WTC11 (cell line): ENCODE measurements around the gene ZBTB20. TPM values are rescaled to one million over a fixed set of nuclear protein-coding genes. Genes with fewer than 3 reads are reported as not detected.

Experiments used
- ATAC-seq: fragments of 200-7000 bp; cut with Tn5 transposase; 2 replicates; pipeline ENCODE4 v1.10.0; 2021; ENCODE audit warnings: mild to moderate bottlenecking, moderate library complexity
- CTCF ChIA-PET: fragments of 300-600 bp; sonication (Branson Sonifier 250); formaldehyde crosslinking; loops from one replicate; lab custom pipeline; 2021; ENCODE audit warnings: antibody characterized with exemption; lab: Charles Lee
- POLR2A ChIA-PET: fragments of 350-600 bp; sonication (Branson Sonifier 250); formaldehyde crosslinking; loops from one replicate; lab custom pipeline; 2021; ENCODE audit warnings: antibody characterized with exemption; lab: Charles Lee
- DNase-seq: peaks from one replicate; pipeline ENCODE4 v3.0.0; 2021; ENCODE audit warnings: low spot score
- H3K27ac Mint-ChIP-seq: 2 replicates; pipeline ENCODE4 v1.8.0; 2021; ENCODE audit warnings: mixed read lengths
- H3K27me3 Mint-ChIP-seq: 2 replicates; pipeline ENCODE4 v1.8.0; 2021; ENCODE audit warnings: low read depth, mild to moderate bottlenecking, moderate library complexity, mixed read lengths
- H3K36me3 Mint-ChIP-seq: 2 replicates; pipeline ENCODE4 v1.8.0; 2021; ENCODE audit warnings: mixed read lengths
- H3K4me1 Mint-ChIP-seq: 2 replicates; pipeline ENCODE4 v1.8.0; 2022; ENCODE audit warnings: mixed read lengths
- H3K4me3 Mint-ChIP-seq: 2 replicates; pipeline ENCODE4 v1.8.0; 2021; ENCODE audit warnings: mild to moderate bottlenecking, moderate library complexity, mixed read lengths
- H3K9me3 Mint-ChIP-seq: 2 replicates; pipeline ENCODE4 v1.8.0; 2021; ENCODE audit warnings: mixed read lengths
- AR ChIP-seq: fragments of 250-450 bp; sonication (Bioruptor Pico); IDR thresholded peaks from 2 replicates; pipeline ENCODE4 v1.9.0; 2021; ENCODE audit warnings: mild to moderate bottlenecking
- ATF1 ChIP-seq: sonication (generic); formaldehyde crosslinking; IDR thresholded peaks from 2 replicates; pipeline ENCODE4 v1.8.1; 2023; ENCODE audit warnings: mild to moderate bottlenecking, moderate library complexity, missing genetic modification reagents
- ATF3 ChIP-seq: sonication (generic); formaldehyde crosslinking; conservative IDR thresholded peaks from 2 replicates; pipeline ENCODE4 v1.8.1; 2022; ENCODE audit warnings: mild to moderate bottlenecking, missing genetic modification reagents
- CBFB ChIP-seq: sonication (generic); formaldehyde crosslinking; IDR thresholded peaks from 2 replicates; pipeline ENCODE4 v1.8.1; 2022; ENCODE audit warnings: mild to moderate bottlenecking, low read depth, missing genetic modification reagents
- CTCF ChIP-seq: fragments of 200-600 bp; IDR thresholded peaks from 2 replicates; pipeline ENCODE4 v1.8.0; 2022; ENCODE audit warnings: antibody characterized with exemption
- E2F1 ChIP-seq: sonication (generic); formaldehyde crosslinking; IDR thresholded peaks from 2 replicates; pipeline ENCODE4 v1.8.0; 2022; ENCODE audit warnings: mild to moderate bottlenecking, missing genetic modification reagents
- E2F5 ChIP-seq: sonication (generic); formaldehyde crosslinking; IDR thresholded peaks from 2 replicates; pipeline ENCODE4 v1.8.1; 2022; ENCODE audit warnings: mild to moderate bottlenecking, moderate library complexity, missing genetic modification reagents
- ESRRA ChIP-seq: sonication (generic); formaldehyde crosslinking; IDR thresholded peaks from 2 replicates; pipeline ENCODE4 v1.8.1; 2022; ENCODE audit warnings: mild to moderate bottlenecking, missing genetic modification reagents, borderline replicate concordance
- FOXP1 ChIP-seq: sonication (generic); formaldehyde crosslinking; IDR thresholded peaks from 2 replicates; pipeline ENCODE4 v1.8.0; 2022; ENCODE audit warnings: missing genetic modification reagents, mild to moderate bottlenecking, moderate library complexity, borderline replicate concordance
- HMGXB4 ChIP-seq: sonication (generic); formaldehyde crosslinking; IDR thresholded peaks from 2 replicates; pipeline ENCODE4 v1.8.1; 2023; ENCODE audit warnings: mild to moderate bottlenecking, moderate library complexity, missing genetic modification reagents
- IRF2 ChIP-seq: sonication (generic); formaldehyde crosslinking; IDR thresholded peaks from 2 replicates; pipeline ENCODE4 v1.8.0; 2022; ENCODE audit warnings: low read depth, missing genetic modification reagents, borderline replicate concordance
- MLX ChIP-seq: sonication (generic); formaldehyde crosslinking; IDR thresholded peaks from 2 replicates; pipeline ENCODE4 v1.8.1; 2023; ENCODE audit warnings: mild to moderate bottlenecking, missing genetic modification reagents, moderate library complexity
- SMAD3 ChIP-seq: sonication (generic); formaldehyde crosslinking; IDR thresholded peaks from 2 replicates; pipeline ENCODE4 v1.8.0; 2022; ENCODE audit warnings: missing genetic modification reagents, mild to moderate bottlenecking, borderline replicate concordance
- USF1 ChIP-seq: sonication (generic); formaldehyde crosslinking; IDR thresholded peaks from 2 replicates; pipeline ENCODE4 v1.8.0; 2022; ENCODE audit warnings: mild to moderate bottlenecking, missing genetic modification reagents
- USF2 ChIP-seq: sonication (generic); formaldehyde crosslinking; IDR thresholded peaks from 2 replicates; pipeline ENCODE4 v1.8.1; 2023; ENCODE audit warnings: mild to moderate bottlenecking, missing genetic modification reagents, moderate library complexity
- ZNF138 ChIP-seq: sonication (generic); formaldehyde crosslinking; conservative IDR thresholded peaks from 2 replicates; pipeline ENCODE4 v1.8.1; 2022; ENCODE audit warnings: mild to moderate bottlenecking, moderate library complexity, missing genetic modification reagents
- ZNF219 ChIP-seq: sonication (generic); formaldehyde crosslinking; IDR thresholded peaks from 2 replicates; pipeline ENCODE4 v1.8.0; 2023; ENCODE audit warnings: missing genetic modification reagents, mild to moderate bottlenecking, borderline replicate concordance
- ZNF317 ChIP-seq: sonication (generic); formaldehyde crosslinking; IDR thresholded peaks from 2 replicates; pipeline ENCODE4 v1.8.1; 2023; ENCODE audit warnings: low read depth, mild to moderate bottlenecking, moderate library complexity, missing genetic modification reagents, borderline replicate concordance
- ZNF416 ChIP-seq: fragments of 250-450 bp; sonication (Bioruptor Pico); IDR thresholded peaks from 2 replicates; pipeline ENCODE4 v1.9.0; 2021; ENCODE audit warnings: mild to moderate bottlenecking, inconsistent platforms
- total RNA-seq: library from RNA; stranded (reverse); gene quantifications from 3 replicates; pipeline ENCODE4 v1.2.3, GENCODE V29; 2021

ZBTB20 gene
- total RNA-seq, 1 experiment from 2014 or later = 1.5 TPM

GRCh38 chr3:115102046-115102445 lies 45.0 kb downstream of the ZBTB20 start:
- Mint-ChIP-seq H3K27ac (no peak overlapping the region), H3K4me1 (peaks cover 11% of the 10 kb centered on the region), H3K4me3 (no peak overlapping the region), H3K36me3 (peaks cover 11% of the 10 kb centered on the region; the same call in 1 of the 2 replicates), H3K9me3 (peaks cover 19% of the 10 kb centered on the region), H3K27me3 (no peaks in the 10 kb centered on the region)
- no peak for DNase-seq
- ChIA-PET POLR2A (no interaction called here), CTCF (no interaction called here)
- TF ChIP-seq ZNF138 (CRISPR knock-in tag) (no peak), FOXP1 (CRISPR knock-in tag) (no peak), CTCF (no peak), ZNF219 (CRISPR knock-in tag) (no peak), ATF1 (CRISPR knock-in tag) (no peak), E2F5 (CRISPR knock-in tag) (no peak)
- no peak for ATAC-seq

GRCh38 chr3:115100806-115101205 lies 46.3 kb downstream of the ZBTB20 start:
- no peak for DNase-seq
- Mint-ChIP-seq H3K27ac (no peak overlapping the region), H3K36me3 (peaks cover 11% of the 10 kb centered on the region; the same call in 1 of the 2 replicates), H3K27me3 (no peaks in the 10 kb centered on the region), H3K9me3 (peaks cover 19% of the 10 kb centered on the region), H3K4me1 (peaks cover 11% of the 10 kb centered on the region), H3K4me3 (no peak overlapping the region)
- TF ChIP-seq FOXP1 (CRISPR knock-in tag) = no peak
- TF ChIP-seq AR (CRISPR knock-in tag) = no peak
- TF ChIP-seq HMGXB4 (CRISPR knock-in tag) = no peak
- no peak for TF ChIP-seq USF2 (CRISPR knock-in tag)
- TF ChIP-seq E2F1 (CRISPR knock-in tag) = no peak
- TF ChIP-seq MLX = no peak
- no peak for TF ChIP-seq ZNF317 (CRISPR knock-in tag)
- TF ChIP-seq ATF3 = no peak
- TF ChIP-seq CBFB (CRISPR knock-in tag) = no peak
- no peak for TF ChIP-seq IRF2 (CRISPR knock-in tag)
- TF ChIP-seq USF1 (CRISPR knock-in tag) = no peak
- TF ChIP-seq ZNF416 (CRISPR knock-in tag) = no peak
- TF ChIP-seq SMAD3 = no peak
- no peak for TF ChIP-seq ESRRA (CRISPR knock-in tag)
- POLR2A ChIA-PET = no interaction called here
- CTCF ChIA-PET = no interaction called here
- ATAC-seq = no peak
